ENCODE results near the gene EZR. TPM values are rescaled to one million over a fixed set of nuclear protein-coding genes. Genes with fewer than 3 reads are reported as not detected.

Gene EZR
- polyA plus RNA-seq, 1 donor (not counting 4 experiments of a cell fraction or from before 2014, with no cell fraction given) = 277 TPM

DNA sequence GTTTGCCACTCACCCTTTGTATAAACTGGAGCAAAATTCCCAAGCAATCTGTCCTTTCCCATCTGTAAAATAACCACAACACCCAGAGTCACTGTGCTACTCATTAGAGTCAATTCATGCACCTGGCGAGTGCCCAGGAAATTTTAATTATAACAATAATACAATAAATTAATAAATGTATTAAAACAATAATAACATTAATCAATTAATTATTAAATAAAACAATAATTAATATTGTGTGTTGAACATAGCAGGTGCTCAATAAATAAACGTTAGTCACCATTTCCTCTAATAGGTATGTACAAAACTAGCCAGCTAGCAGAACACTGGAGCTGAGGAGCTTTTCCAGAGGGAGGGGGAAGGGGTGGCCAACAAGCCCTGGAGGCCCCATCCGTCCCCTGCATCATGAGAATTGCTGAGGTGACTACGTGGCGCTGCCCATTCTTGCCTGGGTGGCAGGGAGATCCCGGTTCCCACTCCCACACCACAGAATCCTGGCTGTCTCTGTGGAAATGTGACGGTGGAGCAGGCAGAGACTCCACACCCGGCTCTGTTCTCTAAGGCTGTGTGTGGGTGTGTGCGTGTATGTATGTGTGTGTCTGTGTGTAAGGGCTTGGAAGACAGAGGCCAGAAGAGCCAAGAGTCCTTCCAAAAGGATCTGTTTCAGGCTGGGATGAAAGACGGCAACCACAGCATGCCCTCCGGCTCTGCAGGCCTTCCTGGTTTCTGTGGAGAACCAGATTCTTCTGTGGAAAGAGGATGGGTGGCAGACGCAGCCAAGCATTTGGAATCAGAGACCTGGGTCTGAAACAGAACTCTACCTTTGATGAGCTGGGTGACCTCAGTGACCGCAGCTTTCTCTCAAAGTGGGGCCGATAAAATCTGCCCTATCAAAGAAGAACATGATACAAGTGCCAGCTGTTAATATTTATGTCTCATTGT lies 18.8 kb upstream of the EZR start:
- Histone ChIP-seq H3K4me1 (ENCODE audit: control insufficient read depth, extremely low read depth, insufficient read depth, low read length) (peaks cover 14% of the 10 kb centered on the region), H3K36me3 (ENCODE audit: control insufficient read depth in 2 of 2, extremely low read depth in 1 of 2, insufficient read depth in 2 of 2, low read length in 2 of 2) (no peaks in the 10 kb centered on the region), H4K20me1 (ENCODE audit: control insufficient read depth, extremely low read depth, insufficient read depth, low read length) (no peaks in the 10 kb centered on the region), H3K9me1 (ENCODE audit: control insufficient read depth, extremely low read depth, insufficient read depth, low read length) (no peaks in the 10 kb centered on the region), H3K79me2 (ENCODE audit: control insufficient read depth, insufficient read depth, low read length) (no peaks in the 10 kb centered on the region), H2AFZ (ENCODE audit: control insufficient read depth, low read length) (peak overlapping the region; percentile 89), H3K27me3 (ENCODE audit: control insufficient read depth, extremely low read depth, insufficient read depth, low read length) (no peaks in the 10 kb centered on the region), H3K27ac (ENCODE audit: control insufficient read depth, insufficient read depth, low read length) (peak overlapping the region; percentile 81), H3K4me2 (ENCODE audit: control insufficient read depth, extremely low read depth, insufficient read depth, low read depth, low read length) (peak overlapping the region; percentile 83), H3K9ac (ENCODE audit: control insufficient read depth, extremely low read depth, insufficient read depth, low read length) (peak overlapping the region; percentile 67), H3K4me3 (ENCODE audit: control insufficient read depth in 2 of 3, extremely low read depth in 1 of 3, insufficient read depth in 2 of 3, low read depth in 1 of 3, low read length in 3 of 3) (peak overlapping the region in 1 of 3 experiments; percentile 31), H3K9me3 (ENCODE audit: control insufficient read depth, low read depth, low read length) (no peaks in the 10 kb centered on the region)
- DNase-seq (ENCODE audit: low read depth, low spot score) (no peak), FAIRE-seq (peak; percentile 91)
- no peak for TF ChIP-seq EZH2 (IDR thresholded peaks at IDR 0.05; ENCODE audit: low read length)
- TF ChIP-seq, protein P1, sequence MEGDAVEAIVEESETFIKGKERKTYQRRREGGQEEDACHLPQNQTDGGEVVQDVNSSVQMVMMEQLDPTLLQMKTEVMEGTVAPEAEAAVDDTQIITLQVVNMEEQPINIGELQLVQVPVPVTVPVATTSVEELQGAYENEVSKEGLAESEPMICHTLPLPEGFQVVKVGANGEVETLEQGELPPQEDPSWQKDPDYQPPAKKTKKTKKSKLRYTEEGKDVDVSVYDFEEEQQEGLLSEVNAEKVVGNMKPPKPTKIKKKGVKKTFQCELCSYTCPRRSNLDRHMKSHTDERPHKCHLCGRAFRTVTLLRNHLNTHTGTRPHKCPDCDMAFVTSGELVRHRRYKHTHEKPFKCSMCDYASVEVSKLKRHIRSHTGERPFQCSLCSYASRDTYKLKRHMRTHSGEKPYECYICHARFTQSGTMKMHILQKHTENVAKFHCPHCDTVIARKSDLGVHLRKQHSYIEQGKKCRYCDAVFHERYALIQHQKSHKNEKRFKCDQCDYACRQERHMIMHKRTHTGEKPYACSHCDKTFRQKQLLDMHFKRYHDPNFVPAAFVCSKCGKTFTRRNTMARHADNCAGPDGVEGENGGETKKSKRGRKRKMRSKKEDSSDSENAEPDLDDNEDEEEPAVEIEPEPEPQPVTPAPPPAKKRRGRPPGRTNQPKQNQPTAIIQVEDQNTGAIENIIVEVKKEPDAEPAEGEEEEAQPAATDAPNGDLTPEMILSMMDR (optimal IDR thresholded peaks at IDR 0.05 in 1 of 3, IDR thresholded peaks at IDR 0.05 in 1 of 3, conservative IDR thresholded peaks at IDR 0.05 in 1 of 3; ENCODE audit: extremely low read depth in 1 of 3, insufficient read depth in 2 of 3, low read length in 3 of 3) = no peak
- dilution Hi-C loops (cut with MboI; ENCODE audit: extremely low pct_ligation_motif_present, low sequenced_read_pairs) = no loop called here

DNA sequence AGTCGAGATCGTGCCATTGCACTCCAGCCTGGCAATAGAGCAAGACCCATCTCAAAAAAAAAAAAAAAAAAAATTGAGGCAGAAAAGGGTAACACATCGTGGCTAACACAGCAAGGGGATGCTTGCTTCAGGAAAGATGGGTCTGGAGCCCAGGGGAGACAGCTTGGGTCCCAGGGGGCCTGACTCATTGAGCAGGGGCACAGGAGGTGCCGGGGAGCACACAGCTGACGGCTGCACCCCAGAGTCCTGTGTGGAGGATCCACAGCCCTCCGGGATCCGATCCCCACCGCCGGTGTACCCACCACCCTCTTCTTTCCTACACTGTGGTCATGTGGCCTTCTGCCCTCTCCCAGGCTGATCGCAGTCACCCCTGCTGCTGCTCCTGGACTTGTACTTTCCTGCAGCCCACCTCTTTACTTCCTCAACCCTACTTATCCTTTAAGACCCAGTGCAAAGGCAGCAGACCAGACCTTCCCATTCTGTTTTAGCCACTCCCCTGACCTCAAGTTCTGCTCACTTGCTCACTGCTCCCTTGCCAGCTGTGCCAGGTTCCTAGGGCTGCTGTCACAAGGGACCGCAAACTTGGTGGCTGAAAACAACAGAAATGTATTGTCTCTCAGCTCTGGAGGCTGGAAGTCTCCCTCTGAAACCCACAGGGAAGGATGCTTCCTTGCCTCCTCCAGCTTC lies 17.6 kb upstream of the EZR start:
- DNase-seq (ENCODE audit: low read depth, low spot score) (no peak), FAIRE-seq (no peak)
- H3K4me3 ChIP-seq (ENCODE audit: control insufficient read depth in 2 of 3, extremely low read depth in 1 of 3, insufficient read depth in 2 of 3, low read depth in 1 of 3, low read length in 3 of 3) = no peak overlapping the region
- no peaks in the 10 kb centered on the region for H3K27me3 ChIP-seq (ENCODE audit: control insufficient read depth, extremely low read depth, insufficient read depth, low read length)
- TF ChIP-seq EZH2 (IDR thresholded peaks at IDR 0.05; ENCODE audit: low read length) = no peak
- TF ChIP-seq, protein P1 (optimal IDR thresholded peaks at IDR 0.05 in 1 of 3, IDR thresholded peaks at IDR 0.05 in 1 of 3, conservative IDR thresholded peaks at IDR 0.05 in 1 of 3; ENCODE audit: extremely low read depth in 1 of 3, insufficient read depth in 2 of 3, low read length in 3 of 3) = no peak
- H3K79me2 ChIP-seq (ENCODE audit: control insufficient read depth, insufficient read depth, low read length) = no peaks in the 10 kb centered on the region
- peaks cover 18% of the 10 kb centered on the region for H3K4me1 ChIP-seq (ENCODE audit: control insufficient read depth, extremely low read depth, insufficient read depth, low read length)
- H4K20me1 ChIP-seq (ENCODE audit: control insufficient read depth, extremely low read depth, insufficient read depth, low read length) = no peaks in the 10 kb centered on the region
- H2AFZ ChIP-seq (ENCODE audit: control insufficient read depth, low read length) = no peak overlapping the region
- H3K27ac ChIP-seq (ENCODE audit: control insufficient read depth, insufficient read depth, low read length) = no peak overlapping the region
- dilution Hi-C loops (cut with MboI; ENCODE audit: extremely low pct_ligation_motif_present, low sequenced_read_pairs) = no loop called here
- H3K4me2 ChIP-seq (ENCODE audit: control insufficient read depth, extremely low read depth, insufficient read depth, low read depth, low read length) = no peak overlapping the region
- H3K9ac ChIP-seq (ENCODE audit: control insufficient read depth, extremely low read depth, insufficient read depth, low read length) = no peak overlapping the region
- H3K36me3 ChIP-seq (ENCODE audit: control insufficient read depth in 2 of 2, extremely low read depth in 1 of 2, insufficient read depth in 2 of 2, low read length in 2 of 2) = no peaks in the 10 kb centered on the region
- no peaks in the 10 kb centered on the region for H3K9me1 ChIP-seq (ENCODE audit: control insufficient read depth, extremely low read depth, insufficient read depth, low read length)
- H3K9me3 ChIP-seq (ENCODE audit: control insufficient read depth, low read depth, low read length) = no peaks in the 10 kb centered on the region
